Epidermal melanocyte (primary cell): ENCODE data around the gene PLSCR2.
"Not testable (repeated sequence)": the region's sequence is repeated elsewhere in the genome, so short reads cannot be mapped to it uniquely, and the experiment has no call there.

Source experiments
- DNase-seq: peaks from one replicate; pipeline ENCODE4 v3.0.0; 2011; ENCODE audit warnings: low spot score; ENCODE audit not compliant: insufficient read length

Gene PLSCR2, protein sequence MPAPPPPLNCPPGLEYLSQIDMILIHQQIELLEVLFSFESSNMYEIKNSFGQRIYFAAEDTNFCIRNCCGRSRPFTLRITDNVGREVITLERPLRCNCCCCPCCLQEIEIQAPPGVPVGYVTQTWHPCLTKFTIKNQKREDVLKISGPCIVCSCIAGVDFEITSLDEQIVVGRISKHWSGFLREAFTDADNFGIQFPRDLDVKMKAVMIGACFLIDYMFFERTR

GRCh38 chr3:146469150-146470017 lies at the start of gene PLSCR2:
Gene PLSCR2 (minus strand): TSS chr3:146469561. CDS start chr3:146459904, 9,657 bp downstream.
- no peak for DNase-seq

- DNase-seq, result no peak
These were observed 48.5 kb upstream of the PLSCR2 start for GRCh38 chr3:146517684-146518435.

GRCh38 chr3:146513386-146514051 lies 44.2 kb upstream of the PLSCR2 start:
- DNase-seq, result no peak

DNA sequence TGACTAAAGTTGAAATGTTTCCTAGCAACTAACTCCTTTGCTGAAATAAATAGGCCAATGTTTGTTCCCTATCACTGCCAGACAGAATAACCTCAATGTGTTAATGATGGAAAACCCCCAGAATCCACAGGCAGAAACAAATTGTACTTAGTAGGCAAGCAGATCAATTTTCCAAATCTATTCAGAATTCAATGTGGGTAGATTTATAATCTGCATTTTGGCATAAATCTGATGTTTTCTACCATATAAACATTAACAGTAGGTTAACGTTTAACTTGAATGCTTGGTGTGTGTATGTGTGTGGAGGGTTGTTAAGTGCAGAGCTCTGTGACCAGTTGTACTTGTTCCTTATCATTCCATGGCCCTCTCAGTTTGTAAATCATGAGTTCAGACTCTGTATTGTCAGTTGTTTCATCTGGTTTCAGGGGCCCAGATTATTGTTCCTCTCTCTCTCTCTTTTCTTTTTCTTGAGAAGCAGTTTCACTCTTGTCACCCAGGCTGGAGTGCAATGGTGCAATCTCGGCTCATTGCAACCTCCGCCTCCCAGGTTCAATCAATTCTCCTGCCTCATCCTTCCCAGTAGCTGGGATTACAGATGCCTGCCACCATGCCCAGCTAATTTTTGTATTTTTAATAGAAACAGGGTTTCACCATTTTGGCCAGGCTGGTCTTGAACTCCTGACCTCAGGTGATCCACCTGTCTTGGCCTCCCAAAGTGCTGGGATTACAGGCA lies 42.2 kb upstream of the PLSCR2 start:
- DNase-seq, result no peak

- DNase-seq, result no peak
These were observed 38.2 kb upstream of the PLSCR2 start for GRCh38 chr3:146507331-146508120.

- no peak for DNase-seq
These were observed 36.2 kb upstream of the PLSCR2 start for GRCh38 chr3:146505516-146505915.

GRCh38 chr3:146504498-146505197 lies 35.3 kb upstream of the PLSCR2 start:
- no peak for DNase-seq

DNA sequence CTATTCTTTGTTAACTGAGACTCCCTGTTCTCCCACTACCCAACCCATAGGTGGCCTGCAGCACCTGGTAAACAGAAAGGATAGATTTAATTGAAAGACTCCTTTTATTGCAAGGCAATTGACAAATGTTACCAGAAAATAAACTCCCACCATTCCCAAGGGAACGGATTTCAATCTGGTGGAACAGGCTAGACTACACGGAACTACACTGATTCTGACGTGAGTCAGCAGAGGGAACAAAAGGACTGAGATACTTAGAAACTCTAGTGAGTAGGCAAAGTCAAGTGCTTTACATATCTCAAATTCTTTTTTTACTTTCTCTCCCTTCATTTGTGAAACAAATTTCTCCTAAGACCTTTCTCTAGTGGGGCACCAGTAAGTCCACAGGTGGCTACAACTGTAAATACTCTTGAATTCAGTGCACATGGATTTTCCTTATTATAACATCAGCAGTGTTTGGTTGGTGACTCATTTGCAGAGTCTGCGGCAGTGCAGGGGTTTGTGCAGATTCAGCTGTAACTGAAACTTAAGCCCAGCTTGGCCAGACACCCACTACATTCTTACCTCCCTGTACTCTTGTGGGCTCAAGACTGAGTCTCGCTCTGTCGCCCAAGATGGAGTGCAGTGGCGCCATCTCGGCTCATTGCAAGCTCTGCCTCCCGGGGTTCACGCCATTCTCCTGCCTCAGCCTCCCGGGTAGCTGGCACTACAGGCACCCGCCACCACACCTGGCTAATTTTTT lies 34.3 kb upstream of the PLSCR2 start:
- DNase-seq, result no peak

DNA sequence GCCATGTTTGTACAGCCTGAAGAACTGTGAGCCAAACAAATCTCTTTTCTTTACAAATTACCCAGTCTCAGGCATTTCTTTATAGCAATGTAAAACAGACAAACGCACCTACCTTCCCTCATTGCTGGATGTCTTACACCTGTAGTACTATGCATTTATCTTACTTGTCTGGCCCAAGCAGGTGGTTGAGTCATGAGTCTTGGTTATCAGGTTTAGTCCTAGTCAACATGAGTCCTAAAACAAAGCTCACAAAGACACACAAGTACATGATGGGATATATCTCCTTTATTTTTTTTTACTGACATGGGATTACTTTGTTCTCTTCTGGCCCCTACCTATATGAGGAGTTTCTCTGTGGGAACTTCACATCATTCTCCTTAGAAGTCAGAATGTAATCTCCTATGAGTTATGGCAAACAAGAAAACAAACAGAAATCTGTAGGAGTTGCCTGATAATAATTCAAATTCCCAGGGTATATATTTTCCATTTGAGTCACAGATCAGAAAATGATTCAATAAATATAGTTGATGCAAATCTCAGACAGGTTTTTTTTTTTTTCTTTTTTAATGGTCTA lies 33.6 kb upstream of the PLSCR2 start:
- no peak for DNase-seq

DNA sequence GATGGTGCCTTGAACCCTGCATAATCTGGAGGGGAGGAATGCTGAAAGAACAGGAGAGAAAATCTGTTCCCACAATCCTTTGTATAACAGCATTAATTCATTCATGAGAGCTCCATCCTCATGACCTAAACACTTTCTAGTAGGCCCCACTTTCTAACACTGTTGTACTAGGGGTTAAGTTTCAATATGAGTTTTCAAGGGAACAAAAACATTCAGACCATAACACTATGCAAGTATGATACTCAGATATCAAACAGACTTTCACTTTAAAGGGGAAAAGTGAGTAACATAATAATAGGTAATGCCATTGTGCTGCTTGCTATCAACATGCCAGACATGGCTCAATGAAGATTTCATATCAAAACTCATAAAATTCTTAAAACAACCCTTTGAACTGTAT lies 32.4 kb upstream of the PLSCR2 start:
- no peak for DNase-seq

- no peak for DNase-seq
These were observed 30.3 kb upstream of the PLSCR2 start for GRCh38 chr3:146499701-146500100.

- DNase-seq, result no peak
These were observed 28.8 kb upstream of the PLSCR2 start for GRCh38 chr3:146498002-146498736.

GRCh38 chr3:146497145-146497843 lies 27.9 kb upstream of the PLSCR2 start:
- DNase-seq, result not testable (repeated sequence)

GRCh38 chr3:146496726-146497125 lies 27.4 kb upstream of the PLSCR2 start:
- no peak for DNase-seq

GRCh38 chr3:146496251-146496650 lies 26.9 kb upstream of the PLSCR2 start:
- no peak for DNase-seq

DNA sequence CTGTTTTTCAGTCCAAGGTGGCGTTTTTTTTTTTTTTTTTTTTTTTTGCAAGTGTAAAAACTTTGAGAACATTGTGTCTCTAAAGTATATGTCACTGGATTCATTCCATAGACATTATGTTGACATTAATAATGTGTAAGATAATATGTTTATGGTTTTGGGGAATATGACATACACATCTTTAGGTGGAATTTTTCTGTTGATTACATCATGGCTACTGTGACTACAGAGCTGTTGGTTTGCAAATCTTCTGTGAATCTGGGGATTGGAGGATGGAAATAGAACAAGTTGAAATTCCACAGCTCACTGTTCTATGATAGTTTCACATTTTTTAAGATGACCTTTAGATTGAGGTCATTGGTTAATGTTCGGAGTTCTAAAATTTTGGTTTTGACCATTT lies 24.4 kb upstream of the PLSCR2 start:
- no peak for DNase-seq

DNA sequence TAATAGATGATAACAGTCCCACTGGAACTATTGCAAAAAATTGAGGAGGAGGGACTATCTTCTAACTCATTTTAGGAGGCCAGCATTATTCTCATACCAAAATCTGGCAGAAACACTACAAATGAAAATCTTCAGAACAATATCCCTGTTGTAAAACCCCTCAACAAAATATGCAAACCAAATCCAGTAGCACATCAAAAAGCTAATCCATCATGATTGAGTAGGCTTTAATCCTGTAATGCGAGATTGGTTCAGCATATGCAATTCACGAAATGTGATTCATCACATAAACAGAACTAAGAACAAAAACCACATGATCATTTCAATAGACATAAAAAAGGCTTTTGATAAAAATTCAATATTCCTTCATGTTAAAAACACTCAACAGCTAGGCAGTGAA lies 23.9 kb upstream of the PLSCR2 start:
- DNase-seq, result no peak
